Heart left ventricle (tissue), 16 donors: Measurements from ENCODE around the gene SETD7. TPM values are rescaled to one million over a fixed set of nuclear protein-coding genes. Genes with fewer than 3 reads are reported as not detected.
A peak's percentile ranks its signal among the peaks of the same experiment; 100 is the strongest.

Experiments
- ATAC-seq, 4 donors: fragments of 200-7000 bp; cut with Tn5 transposase; one replicate each; pipeline ENCODE4 v1.9.1; 2020 to 2022; ENCODE audit warnings: moderate library complexity in 4 of 4, mild to moderate bottlenecking in 3 of 4, moderate number of reproducible peaks in 1 of 4
- DNase-seq, 5 donors: peaks; one replicate each; pipeline ENCODE4 v3.0.0-alpha.2; 2020
- H3K27ac ChIP-seq, 12 donors: fragments of 200-600 bp; sonication (generic) in 4 of 12; one replicate each; pipeline versions ENCODE4 v1.5.0 to v1.8.0; 2016 to 2022; ENCODE audit warnings: mild to moderate bottlenecking in 2 of 12
- H3K27me3 ChIP-seq, 9 donors: fragments of 200-600 bp; sonication (generic) in 2 of 9; one replicate each; pipeline versions ENCODE4 v1.5.1 to v1.8.0; 2016 to 2022; ENCODE audit warnings: mild to moderate bottlenecking in 3 of 9
- H3K36me3 ChIP-seq, 9 donors: fragments of 200-600 bp; sonication (generic) in 2 of 9; one replicate each; pipeline versions ENCODE4 v1.5.0 to v1.8.0; 2018 to 2022; ENCODE audit warnings: mild to moderate bottlenecking in 2 of 9
- H3K4me1 ChIP-seq, 12 donors: fragments of 200-600 bp; sonication (generic) in 4 of 12; one replicate each; pipeline versions ENCODE4 v1.5.0 to v1.8.0; 2016 to 2022; ENCODE audit warnings: mild to moderate bottlenecking in 3 of 12
- H3K4me3 ChIP-seq, 12 donors: fragments of 200-600 bp; sonication (generic) in 4 of 12; one replicate each; pipeline versions ENCODE4 v1.5.0 to v1.8.0; 2017 to 2022; ENCODE audit warnings: mild to moderate bottlenecking in 9 of 12, moderate library complexity in 4 of 12
- H3K9me3 ChIP-seq, 12 donors: fragments of 200-600 bp; sonication (generic) in 4 of 12; one replicate each; pipeline versions ENCODE4 v1.5.0 to v1.8.0; 2016 to 2022; ENCODE audit warnings: mild to moderate bottlenecking in 1 of 12
- CTCF ChIP-seq, 12 donors: fragments of 200-600 bp; sonication (generic) in 4 of 12; IDR thresholded peaks; one replicate each; pipeline versions ENCODE4 v1.5.0 to v1.8.0; 2018 to 2022; ENCODE audit warnings: antibody characterized with exemption in 12 of 12, mild to moderate bottlenecking in 5 of 12
- POLR2A ChIP-seq, 2 donors: fragments of 450-650 bp; IDR thresholded peaks; one replicate each; pipeline ENCODE4 v1.6.1; 2017; ENCODE audit warnings: antibody characterized with exemption in 2 of 2, mild to moderate bottlenecking in 2 of 2, moderate library complexity in 2 of 2
- WGBS, 4 donors: extraction: QIAGEN DNeasy Blood & Tissue Kit in 2 of 4; methylation state at CpG; one replicate each; pipeline versions ENCODE4 v1.1.5 to v1.1.7; 2013 to 2018; 5-methylcytosine and 5-hydroxymethylcytosine counted together
- intact Hi-C, 10 donors: fragments of 100-400 bp; cut with DNase I; formaldehyde crosslinking; loops; one replicate each; pipeline versions ENCODE4 v1.11.1 to v1.14.2; 2022
- polyA plus RNA-seq, 2 donors: library from polyadenylated mRNA; stranded (reverse); fragments of 200-250 nt; gene quantifications; one replicate each; pipeline ENCODE4 v1.2.3, GENCODE V29; 2013
- total RNA-seq, 9 donors: library from RNA; depleted of rRNA in 2 of 9; stranded (reverse); fragments of >200 nt in 2 of 9; fragmentation: NEBNext Ultra II Directional in 3 of 9; extraction: Animal tissue kit (Norgen Biotek cat#: 25700) in 3 of 9; gene quantifications; one replicate each; pipeline versions ENCODE4 v1.1.0 to v1.2.4, GENCODE V29; 2016 to 2023
- donor health status: ischemic (EF 13 %, LVEDD 7.1; RV severe dilation, severe dysfunction).
- donor health status: healthy with polysubstance abuse.
- donor health status: DM: no; HTN: yes; CAD: no.
- donor health status: DM: no; HTN: no; CAD: no.
- donor health status: ischemic (EF 25% LVEDD 6.9; RV normal size, moderate dysfunction).
- donor health status: ischemic (EF 25% LVEDD 5.7; RV mildly dilated, moderate dysfunction).
- donor health status: healthy.
- donor health status: DM: yes; HTN: yes; CAD: no.
- donor health status: ischemic (EF 35%, LVEDD 5.7; RV mildly dilated, moderate dysfunction).
- donor health status: nonischemic (EF 11% LVEDD 7.7; RV severe dilation, severe dysfunction).
- donor health status: DM: yes; HTN: yes; CAD: no.
- donor health status: PGD.
- donor health status: ischemic (EF 29% LVEDD 5.4; RV normal size, mild dysfunction).
- donor health status: nonischemic (EF 23%, LVEDD 6.1; RV moderate dilation, normal function).

Gene SETD7
- total and polyA plus RNA-seq, 11 donors, result 11.2 to 78.6 (median 58.0) TPM

- ATAC-seq, result no peak
- Histone ChIP-seq H3K36me3 (no peaks in the 10 kb centered on the region), H3K4me1 (peaks cover 0 to 17% (median 11%) of the 10 kb centered on the region in 12 donors), H3K9me3 (no peaks in the 10 kb centered on the region), H3K4me3 (no peak overlapping the region), H3K27me3 (no peaks in the 10 kb centered on the region), H3K27ac (no peak overlapping the region)
- intact Hi-C loops, result loop anchor here in 1 of 10 donors (5.0 kb wide), 1 partner anchor 112 kb away; the partner anchor contains the start of gene RAB33B
- TF ChIP-seq POLR2A (IDR thresholded peaks at IDR 0.05) (no peak), CTCF (IDR thresholded peaks at IDR 0.05) (peak in 3 of 12 donors; percentile 8 to 12 (median 11))
- no peak for DNase-seq
- 86 to 100% (median 93%) methylated on average over 1 of the region's 1 CpG for WGBS, 4 donors
Observed at GRCh38 chr4:139564502-139564901, 8.5 kb upstream of the SETD7 start.

GRCh38 chr4:139563515-139563914, 7.5 kb upstream of the SETD7 start:
- WGBS, 4 donors, result 57 to 85% (median 74%) methylated on average over 2 of the region's 2 CpGs
- TF ChIP-seq CTCF (IDR thresholded peaks at IDR 0.05) (no peak), POLR2A (IDR thresholded peaks at IDR 0.05) (no peak)
- Histone ChIP-seq H3K4me1 (peaks cover 0 to 27% (median 11%) of the 10 kb centered on the region in 12 donors), H3K27ac (no peak overlapping the region), H3K9me3 (no peaks in the 10 kb centered on the region), H3K4me3 (no peak overlapping the region), H3K27me3 (no peaks in the 10 kb centered on the region), H3K36me3 (no peaks in the 10 kb centered on the region)
- no peak for DNase-seq
- ATAC-seq, result no peak
- intact Hi-C loops, result loop anchor here in 1 of 10 donors (5.0 kb wide), 1 partner anchor 111 kb away; the partner anchor contains the start of gene RAB33B

GRCh38 chr4:139562839-139563238, 6.8 kb upstream of the SETD7 start:
- Histone ChIP-seq H3K4me3 (no peak overlapping the region), H3K27me3 (no peaks in the 10 kb centered on the region), H3K9me3 (no peaks in the 10 kb centered on the region), H3K36me3 (no peaks in the 10 kb centered on the region), H3K27ac (no peak overlapping the region), H3K4me1 (peaks cover 0 to 28% (median 11%) of the 10 kb centered on the region in 12 donors)
- DNase-seq (no peak), ATAC-seq (no peak)
- TF ChIP-seq CTCF (IDR thresholded peaks at IDR 0.05), result no peak
- TF ChIP-seq POLR2A (IDR thresholded peaks at IDR 0.05), result no peak
- WGBS, 4 donors, result 86 to 94% (median 90%) methylated on average over 3 of the region's 3 CpGs
- intact Hi-C loops, result loop anchor here in 1 of 10 donors (5.0 kb wide), 1 partner anchor 111 kb away; the partner anchor contains the start of gene RAB33B

- Histone ChIP-seq H3K27ac (no peak overlapping the region), H3K36me3 (no peaks in the 10 kb centered on the region), H3K4me3 (no peak overlapping the region), H3K9me3 (no peaks in the 10 kb centered on the region), H3K4me1 (peaks cover 0 to 35% (median 13%) of the 10 kb centered on the region in 12 donors), H3K27me3 (no peaks in the 10 kb centered on the region)
- WGBS, 4 donors, result 93 to 98% (median 95%) methylated on average over 3 of the region's 3 CpGs
- intact Hi-C loops, result loop anchor here in 1 of 10 donors (5.0 kb wide), 1 partner anchor 110 kb away; the partner anchor contains the start of gene RAB33B
- no peak for DNase-seq
- TF ChIP-seq CTCF (IDR thresholded peaks at IDR 0.05), result no peak
- no peak for TF ChIP-seq POLR2A (IDR thresholded peaks at IDR 0.05)
- no peak for ATAC-seq
Observed at GRCh38 chr4:139562067-139562684, 6.2 kb upstream of the SETD7 start.
